ENCODE results near the gene ZNF845.
"Not testable (repeated sequence)": the region's sequence is repeated elsewhere in the genome, so short reads cannot be mapped to it uniquely, and the experiment has no call there.

ZNF845 gene

DNA sequence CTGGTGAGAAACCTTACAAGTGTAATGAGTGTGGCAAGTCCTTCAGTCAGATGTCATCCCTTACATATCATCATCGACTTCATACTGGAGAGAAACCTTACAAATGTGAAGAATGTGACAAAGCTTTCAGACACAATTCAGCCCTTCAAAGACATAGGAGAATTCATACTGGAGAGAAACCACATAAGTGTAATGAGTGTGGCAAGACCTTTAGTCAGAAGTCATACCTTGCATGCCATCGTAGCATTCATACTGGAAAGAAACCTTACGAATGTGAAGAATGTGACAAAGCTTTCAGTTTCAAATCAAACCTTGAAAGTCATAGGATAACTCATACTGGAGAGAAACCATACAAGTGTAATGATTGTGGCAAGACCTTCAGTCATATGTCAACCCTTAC lies 47.8 kb downstream of the ZNF845 start:
- DNase-seq (ENCODE audit: low read depth) = no peak

DNA sequence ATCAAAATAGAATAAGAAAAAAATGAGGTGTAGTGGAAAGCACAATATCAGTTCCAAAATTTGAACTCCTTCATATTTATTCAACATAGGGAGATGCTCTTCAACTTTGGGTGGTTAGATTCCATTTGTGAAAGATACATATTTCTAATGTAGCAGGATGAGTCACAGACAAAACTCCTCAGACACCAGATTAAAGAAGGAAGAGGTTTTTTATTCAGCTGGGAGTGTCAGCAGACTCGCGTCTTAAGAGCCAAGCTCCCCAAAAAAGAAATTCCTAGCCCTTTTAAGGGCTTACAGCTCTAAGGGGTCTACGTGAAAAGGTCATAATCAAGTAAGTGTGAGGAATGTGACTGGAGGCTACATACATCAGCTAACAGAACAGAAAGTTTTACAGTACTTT lies 54.6 kb downstream of the ZNF845 start:
- DNase-seq (ENCODE audit: low read depth) = no peak

DNA sequence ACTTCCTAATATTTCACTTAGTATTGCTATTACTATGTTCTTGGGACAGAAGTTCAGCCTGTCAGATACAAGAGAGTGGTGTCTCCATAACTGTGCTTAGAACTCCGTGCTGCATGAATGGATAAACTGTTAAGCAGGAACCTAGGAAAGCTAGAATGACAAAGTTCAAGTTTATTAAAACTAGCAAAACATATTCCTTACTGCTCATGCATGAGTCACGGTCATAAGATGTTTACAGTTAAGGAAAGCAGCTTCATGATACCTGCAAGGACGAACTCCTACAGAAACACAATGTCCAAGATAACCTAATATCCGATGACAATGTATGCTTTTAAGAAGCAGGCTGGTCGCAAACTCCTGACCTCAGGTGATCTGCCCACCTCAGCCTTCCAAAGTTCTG lies 55.4 kb downstream of the ZNF845 start:
- no peak for DNase-seq (ENCODE audit: low read depth)

DNA sequence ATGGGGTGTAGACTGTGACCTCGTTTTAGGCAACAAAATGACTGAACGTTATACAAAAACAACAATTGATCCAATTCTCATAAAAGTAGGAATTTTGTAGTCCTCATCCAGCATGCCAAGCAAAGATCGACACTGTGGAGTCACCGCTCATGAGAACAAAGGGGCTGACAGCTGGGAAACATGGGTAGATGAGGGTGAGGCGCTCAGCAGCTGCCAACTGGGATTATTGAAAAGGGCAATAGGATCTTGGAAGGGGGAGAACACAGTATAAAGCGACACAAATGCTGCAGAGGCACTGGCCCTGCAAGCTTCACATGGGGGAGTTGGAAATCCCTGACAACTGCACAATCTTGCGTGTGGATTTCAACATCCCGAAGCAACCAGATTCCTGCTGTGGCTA lies 56.0 kb downstream of the ZNF845 start:
- DNase-seq (ENCODE audit: low read depth) = no peak

DNA sequence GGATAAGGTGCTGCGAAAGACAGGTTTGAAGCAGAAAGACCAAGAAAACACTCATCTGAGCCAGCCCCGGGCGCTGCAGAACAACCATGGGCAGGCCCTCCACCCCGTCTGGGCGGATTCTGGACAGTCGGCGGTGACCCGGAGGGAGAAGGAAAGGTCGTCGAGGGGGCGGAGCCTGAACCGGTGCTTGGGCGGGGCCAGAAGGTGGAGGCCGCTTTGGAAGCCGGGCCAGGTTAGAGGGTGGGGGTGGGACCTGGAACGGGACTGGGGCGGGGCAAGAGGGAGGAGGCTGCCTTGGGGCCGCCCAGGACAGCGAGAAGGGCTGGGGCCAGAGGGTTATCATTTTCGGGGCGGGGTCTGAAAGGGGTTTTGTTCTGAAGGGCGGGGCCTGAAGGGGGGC lies 56.4 kb downstream of the ZNF845 start:
- no peak for DNase-seq (ENCODE audit: low read depth)

DNA sequence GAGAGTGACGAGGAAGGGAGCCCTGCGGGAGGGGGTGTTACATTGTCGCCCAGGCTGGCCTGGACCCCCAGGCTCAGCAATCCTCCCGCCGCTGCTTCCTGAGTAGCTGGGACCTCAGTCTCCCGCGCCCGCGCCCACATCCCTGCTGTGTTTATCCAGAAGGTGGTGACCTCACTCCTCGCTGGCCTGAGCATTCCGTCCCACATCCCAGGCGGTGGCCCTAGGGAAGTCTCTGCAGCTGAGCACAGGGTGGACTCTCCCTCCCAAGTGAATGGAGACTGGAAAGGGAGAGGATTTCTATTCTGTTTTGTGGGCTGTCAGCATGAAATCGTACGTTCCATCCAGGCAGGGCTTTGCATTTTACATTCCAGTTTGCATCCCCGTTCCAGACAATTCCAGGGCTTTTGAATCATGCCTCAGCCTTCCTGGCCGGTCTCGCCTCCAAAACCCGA lies 61.0 kb downstream of the ZNF845 start:
- no peak for DNase-seq (ENCODE audit: low read depth)

DNA sequence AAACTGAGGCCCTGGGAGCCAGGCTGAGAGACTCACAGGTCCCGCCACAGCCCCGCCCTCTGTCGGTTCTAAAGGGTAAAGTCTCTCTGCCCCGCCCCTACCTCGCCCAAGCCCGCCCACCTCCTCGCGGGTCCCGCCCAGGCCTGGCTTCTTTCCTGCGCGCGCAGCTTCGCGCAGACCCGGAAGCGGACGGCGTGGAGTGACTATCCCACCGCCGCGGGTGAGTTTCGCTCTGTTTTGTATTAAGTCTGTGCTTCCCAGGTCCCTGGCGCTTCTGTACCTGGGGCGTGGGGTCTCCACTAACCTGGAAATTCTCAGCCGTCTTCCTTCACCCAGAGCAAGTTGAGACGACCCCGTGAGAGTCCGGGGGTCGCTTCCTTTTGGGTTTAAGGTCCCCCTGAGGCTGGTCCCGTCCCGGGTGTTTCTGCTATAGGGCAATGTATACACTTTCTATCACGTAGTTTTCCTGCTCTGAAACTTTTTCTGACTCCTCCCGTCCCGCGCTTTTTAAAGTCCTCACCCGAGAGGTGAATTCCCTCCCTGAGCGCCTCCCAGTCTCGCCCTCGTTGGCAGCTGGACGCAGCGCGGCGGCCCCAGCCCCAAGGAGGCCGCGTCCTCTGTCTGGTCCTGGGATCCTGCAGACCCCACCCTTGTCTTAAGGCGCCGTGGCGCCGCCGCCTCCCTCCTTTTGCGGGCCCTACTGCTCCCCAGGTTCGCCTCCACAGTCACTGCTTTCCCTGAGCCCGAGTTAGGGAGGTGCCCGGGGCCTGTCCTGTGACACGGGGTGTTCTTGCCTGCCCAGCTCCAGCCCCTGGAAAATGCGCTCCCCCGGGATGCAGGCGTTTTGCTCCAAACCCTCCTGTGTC lies 61.7 kb downstream of the ZNF845 start, which contains the start of gene ZNF765:
TSS of gene ZNF765 (plus strand) at position 176 of the 866 bp plus-strand sequence. CDS start 2,867 bp downstream, outside the sequence.
- DNase-seq (ENCODE audit: low read depth) = peak; percentile 93

DNA sequence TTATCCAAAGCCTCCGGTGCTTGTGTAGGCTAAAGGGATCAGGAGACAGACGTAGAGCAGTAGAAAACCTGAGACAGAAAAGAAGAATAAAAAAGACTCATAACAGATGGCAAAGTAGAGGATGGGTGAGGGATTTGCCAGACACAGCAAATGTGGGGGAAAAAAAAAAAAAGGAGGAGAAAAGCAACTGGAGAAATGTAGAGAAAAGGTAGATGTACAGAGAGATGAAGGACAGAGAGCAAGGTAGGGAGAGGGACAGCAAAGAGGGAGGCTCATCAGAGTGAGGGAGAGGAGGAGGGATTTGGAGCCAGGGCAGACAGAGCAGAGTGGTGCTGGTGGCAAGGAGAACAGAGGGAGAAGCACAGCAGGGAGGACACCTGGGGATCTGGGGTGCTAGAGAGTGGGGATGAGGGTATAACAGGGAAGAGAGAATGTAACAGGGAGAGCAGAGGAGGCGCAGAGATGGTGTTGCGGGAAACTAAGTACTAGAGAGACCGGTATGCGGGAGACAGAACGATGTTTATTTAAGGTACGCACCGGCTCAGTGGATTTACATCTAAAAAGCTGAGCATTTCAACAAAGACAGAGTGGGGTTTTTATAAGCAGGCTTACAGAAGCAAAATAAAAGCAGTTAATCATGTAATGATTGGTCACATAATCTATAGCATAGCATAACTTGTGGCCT lies 62.4 kb downstream of the ZNF845 start:
- not testable (repeated sequence) for DNase-seq (ENCODE audit: low read depth)

DNA sequence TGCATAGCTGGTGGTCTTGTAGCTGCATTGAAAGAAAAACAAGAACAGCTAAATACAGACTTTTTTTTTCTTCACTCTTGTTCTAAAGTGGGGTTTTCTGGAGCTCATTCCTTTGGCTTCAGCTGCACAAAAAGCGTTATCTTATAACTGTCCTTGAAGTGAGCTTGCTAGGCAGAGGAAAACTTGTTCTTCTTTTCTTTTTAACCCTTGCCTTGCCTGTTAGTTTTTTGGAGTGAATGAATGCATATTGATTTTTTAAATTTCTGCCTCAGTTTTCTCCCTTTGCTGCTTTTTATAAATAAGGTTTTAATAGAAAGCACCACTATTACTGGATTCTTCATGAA lies 62.9 kb downstream of the ZNF845 start:
- DNase-seq (ENCODE audit: low read depth) = no peak

DNA sequence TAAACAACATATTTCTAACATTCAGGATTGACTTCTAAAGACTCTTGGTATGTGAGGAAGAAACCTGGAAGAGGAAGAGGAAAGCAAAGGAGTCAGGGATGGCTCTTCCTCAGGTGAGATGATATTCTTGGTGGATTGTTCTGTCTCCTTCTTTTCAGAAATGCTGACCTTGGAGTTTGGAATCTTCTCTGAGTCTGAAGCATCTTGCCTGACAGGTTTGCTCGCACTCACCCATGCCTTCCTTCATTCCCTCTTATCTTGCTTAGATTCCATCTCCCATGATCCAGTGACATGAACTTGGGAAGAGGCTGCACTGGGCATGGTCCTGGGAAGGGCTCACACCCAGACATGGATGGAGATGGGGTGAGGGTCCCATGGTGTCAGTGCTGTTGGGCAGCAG lies 64.4 kb downstream of the ZNF845 start:
- not testable (repeated sequence) for DNase-seq (ENCODE audit: low read depth)

All from stimulated activated CD8-positive, alpha-beta memory T cell treated with anti-CD3 and anti-CD28 coated beads, Interleukin-15, amount 100 ng/mL, for 24 hours (primary cell).